ENCODE results near the gene NACC1.

Gene NACC1

DNA sequence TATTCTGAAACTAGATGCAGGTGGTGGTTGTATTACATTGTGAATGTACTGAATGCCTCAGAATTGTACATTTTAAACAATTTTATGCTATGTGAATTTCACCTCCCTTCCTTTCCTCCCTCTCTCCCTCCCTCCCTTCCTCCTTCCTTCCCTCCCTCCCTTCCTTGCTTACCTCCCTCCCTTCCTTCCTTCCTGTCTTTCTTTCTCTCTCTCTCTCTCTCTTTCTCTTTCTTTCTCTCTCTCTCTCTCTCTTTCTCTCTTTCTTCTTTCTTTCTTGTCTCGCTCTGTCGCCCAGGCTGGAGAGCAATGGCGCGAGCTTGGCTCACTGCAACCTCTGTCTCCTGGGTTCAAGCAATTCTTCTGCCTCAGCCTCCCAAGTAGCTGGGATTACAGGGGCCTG lies 69.4 kb downstream of the NACC1 start:
- no peak for DNase-seq

DNA sequence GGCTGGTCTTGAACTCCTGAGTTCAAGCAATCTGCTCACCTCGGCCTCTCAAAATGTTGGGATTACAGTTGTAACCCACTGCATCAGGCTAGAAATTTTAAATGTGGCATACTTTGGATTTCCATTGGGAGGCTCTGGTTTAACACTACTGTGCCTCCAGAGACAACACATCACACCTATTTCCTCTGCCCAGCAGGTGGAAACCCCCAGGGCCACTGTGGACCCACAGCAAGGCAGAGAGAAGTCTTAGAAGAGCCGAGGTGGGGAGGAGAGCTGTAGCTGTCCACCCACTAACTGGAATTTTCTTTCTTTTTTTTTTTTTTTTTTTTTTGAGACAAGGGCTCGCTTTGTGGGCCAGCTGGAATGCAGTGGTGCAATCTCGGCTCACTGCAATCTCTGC lies 71.5 kb downstream of the NACC1 start:
- no peak for DNase-seq
